ENCODE results near the gene MTCH1. TPM values are rescaled to one million over a fixed set of nuclear protein-coding genes. Genes with fewer than 3 reads are reported as not detected.

The MTCH1 gene
- total RNA-seq, 2 donors from 2014 or later = 160 to 197 TPM

GRCh38 chr6:37008484-37009465 is 22.8 kb upstream of the MTCH1 start:
- no peak overlapping the region for H3K27ac ChIP-seq
- no peaks in the 10 kb centered on the region for H3K9me3 ChIP-seq
- TF ChIP-seq, protein P1, sequence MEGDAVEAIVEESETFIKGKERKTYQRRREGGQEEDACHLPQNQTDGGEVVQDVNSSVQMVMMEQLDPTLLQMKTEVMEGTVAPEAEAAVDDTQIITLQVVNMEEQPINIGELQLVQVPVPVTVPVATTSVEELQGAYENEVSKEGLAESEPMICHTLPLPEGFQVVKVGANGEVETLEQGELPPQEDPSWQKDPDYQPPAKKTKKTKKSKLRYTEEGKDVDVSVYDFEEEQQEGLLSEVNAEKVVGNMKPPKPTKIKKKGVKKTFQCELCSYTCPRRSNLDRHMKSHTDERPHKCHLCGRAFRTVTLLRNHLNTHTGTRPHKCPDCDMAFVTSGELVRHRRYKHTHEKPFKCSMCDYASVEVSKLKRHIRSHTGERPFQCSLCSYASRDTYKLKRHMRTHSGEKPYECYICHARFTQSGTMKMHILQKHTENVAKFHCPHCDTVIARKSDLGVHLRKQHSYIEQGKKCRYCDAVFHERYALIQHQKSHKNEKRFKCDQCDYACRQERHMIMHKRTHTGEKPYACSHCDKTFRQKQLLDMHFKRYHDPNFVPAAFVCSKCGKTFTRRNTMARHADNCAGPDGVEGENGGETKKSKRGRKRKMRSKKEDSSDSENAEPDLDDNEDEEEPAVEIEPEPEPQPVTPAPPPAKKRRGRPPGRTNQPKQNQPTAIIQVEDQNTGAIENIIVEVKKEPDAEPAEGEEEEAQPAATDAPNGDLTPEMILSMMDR (IDR thresholded peaks at IDR 0.05) = no peak
- H3K27me3 ChIP-seq = no peaks in the 10 kb centered on the region
- DNase-seq = no peak
- no peaks in the 10 kb centered on the region for H3K4me1 ChIP-seq
- intact Hi-C loops (cut with DNase I) = no loop called here
- no peak overlapping the region for H3K4me3 ChIP-seq
- H3K9ac ChIP-seq (ENCODE audit: low read depth in 2 of 2, low read length in 2 of 2) = no peak overlapping the region
- H3K36me3 ChIP-seq = no peaks in the 10 kb centered on the region

DNA sequence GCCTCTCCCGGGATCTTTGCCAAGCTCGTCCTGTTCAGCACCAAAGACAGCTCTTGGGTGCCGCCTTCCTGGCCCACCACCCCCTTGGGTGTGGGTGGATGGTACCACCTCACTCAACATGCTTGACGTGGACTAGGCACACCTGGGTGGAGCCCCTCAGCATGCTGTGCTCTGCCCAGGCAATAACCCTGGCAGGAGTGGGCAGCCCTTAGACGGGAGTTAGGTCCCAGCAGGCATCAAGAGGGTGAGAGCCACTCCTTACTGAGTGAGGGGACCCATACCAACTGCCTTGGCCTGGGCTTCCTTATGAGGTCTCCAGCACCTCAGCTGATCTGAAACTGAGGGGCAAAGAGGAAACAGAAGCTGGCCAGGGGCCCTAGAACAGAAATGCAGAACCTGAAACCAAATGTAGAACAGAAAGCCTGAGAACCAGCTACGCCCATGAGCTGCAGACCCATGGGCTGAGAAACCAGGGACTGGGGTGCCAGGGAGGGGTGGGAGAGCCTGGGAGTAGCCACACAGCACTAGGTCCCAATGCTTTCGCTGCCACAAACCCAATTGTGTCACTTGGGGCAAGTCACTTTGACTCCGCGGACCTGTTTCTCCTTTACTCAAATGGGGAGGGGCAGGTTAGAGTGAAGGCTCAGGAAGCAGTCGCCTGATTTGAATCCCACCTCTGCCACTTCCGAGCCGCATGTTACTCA is 21.5 kb upstream of the MTCH1 start:
- Histone ChIP-seq H3K4me1 (no peaks in the 10 kb centered on the region), H3K9me3 (no peaks in the 10 kb centered on the region), H3K36me3 (no peaks in the 10 kb centered on the region), H3K27me3 (no peaks in the 10 kb centered on the region), H3K27ac (peak overlapping the region; percentile 41), H3K4me3 (no peak overlapping the region), H3K9ac (ENCODE audit: low read depth in 2 of 2, low read length in 2 of 2) (no peak overlapping the region)
- TF ChIP-seq, protein P1 (IDR thresholded peaks at IDR 0.05) = no peak
- intact Hi-C loops (cut with DNase I) = no loop called here
- no peak for DNase-seq

DNA sequence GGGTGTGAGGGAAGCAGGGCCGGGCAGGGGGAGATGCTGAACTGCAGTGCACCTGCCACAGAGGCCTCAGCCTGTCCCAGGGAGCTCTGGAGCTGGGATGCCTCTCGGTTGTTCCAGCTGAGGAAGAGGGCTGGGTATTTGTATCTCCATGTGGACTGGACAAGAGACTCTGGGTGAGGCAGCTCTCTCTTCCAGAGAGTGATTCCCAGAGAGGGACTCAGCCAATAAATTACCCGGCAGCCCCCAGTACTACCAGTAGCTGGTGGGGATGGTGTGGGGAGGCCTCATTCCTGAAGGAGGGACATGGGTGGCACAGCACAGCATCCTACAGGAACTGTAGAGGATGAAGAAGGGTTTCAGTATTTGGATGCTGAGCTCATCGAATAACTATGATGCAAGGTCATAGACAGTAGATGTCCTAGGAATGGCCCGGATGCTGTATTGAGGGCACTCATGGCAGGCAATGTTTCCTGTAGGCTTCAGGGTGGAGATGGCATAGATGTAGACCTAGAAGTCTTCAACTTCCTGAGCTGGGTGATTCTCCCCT is 20.9 kb upstream of the MTCH1 start:
- TF ChIP-seq, protein P1 (IDR thresholded peaks at IDR 0.05) = no peak
- Histone ChIP-seq H3K9me3 (no peaks in the 10 kb centered on the region), H3K36me3 (no peaks in the 10 kb centered on the region), H3K27me3 (no peaks in the 10 kb centered on the region), H3K4me3 (no peak overlapping the region), H3K4me1 (no peaks in the 10 kb centered on the region), H3K27ac (peak overlapping the region; percentile 41), H3K9ac (ENCODE audit: low read depth in 2 of 2, low read length in 2 of 2) (peak overlapping the region in 1 of 2 donors; percentile 39)
- intact Hi-C loops (cut with DNase I) = no loop called here
- no peak for DNase-seq

DNA sequence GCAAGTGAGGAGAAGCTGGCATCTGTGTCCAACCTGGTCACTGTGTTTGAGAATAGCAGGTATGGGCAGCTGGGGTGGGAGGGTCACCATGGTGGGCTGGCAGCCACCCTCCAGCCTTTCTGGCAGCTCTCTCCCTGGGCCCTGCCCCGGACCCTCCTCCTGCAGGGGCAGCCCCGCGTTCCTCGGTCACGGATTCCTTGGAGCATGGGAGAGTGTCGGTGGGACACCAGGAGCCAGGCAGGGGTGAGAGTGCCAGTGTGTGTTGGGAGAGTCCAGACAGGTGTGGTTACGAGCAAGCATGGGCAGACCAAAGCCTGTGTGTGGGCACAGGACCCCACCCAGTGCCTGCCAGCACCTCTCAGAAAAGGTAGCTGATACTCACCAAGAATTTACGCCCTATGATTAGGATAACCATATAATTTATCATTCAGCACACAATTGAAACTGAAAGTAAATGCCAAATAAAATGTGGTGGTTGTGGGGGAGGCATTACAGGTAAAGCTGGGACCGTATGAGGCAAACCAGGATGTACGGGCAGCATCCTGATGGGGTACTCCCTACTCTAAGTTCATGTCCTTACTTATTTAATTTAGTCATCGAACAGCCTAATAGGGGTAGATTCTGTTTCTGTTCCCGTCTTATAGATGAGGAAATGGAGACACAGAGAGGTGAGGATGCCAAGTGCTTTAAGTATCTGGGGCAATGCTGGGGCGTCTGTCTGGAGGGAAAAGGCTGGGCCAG is 20.0 kb upstream of the MTCH1 start:
- no peak for DNase-seq
- H3K4me1 ChIP-seq = no peaks in the 10 kb centered on the region
- TF ChIP-seq, protein P1 (IDR thresholded peaks at IDR 0.05) = no peak
- peak overlapping the region in 1 of 2 donors; percentile 39 for H3K9ac ChIP-seq (ENCODE audit: low read depth in 2 of 2, low read length in 2 of 2)
- H3K27me3 ChIP-seq = no peaks in the 10 kb centered on the region
- H3K9me3 ChIP-seq = no peaks in the 10 kb centered on the region
- H3K4me3 ChIP-seq = peak overlapping the region; percentile 22
- H3K27ac ChIP-seq = peak overlapping the region; percentile 24
- intact Hi-C loops (cut with DNase I) = no loop called here
- no peaks in the 10 kb centered on the region for H3K36me3 ChIP-seq

All from colonic mucosa (tissue), 4 donors.